OCI-LY7 (cell line): ENCODE results near the gene TMEM164.

Experiments
- EZH2phosphoT487 ChIP-seq: fragments of 200-600 bp; sonication (generic); IDR thresholded peaks from 2 replicates; pipeline ENCODE4 v1.6.1; 2018; ENCODE audit warnings: low read depth, borderline replicate concordance, mild to moderate bottlenecking, mixed run types, antibody characterized with exemption, low read length, moderate library complexity, mixed read lengths
- TF ChIP-seq, protein P1 (sequence below): fragments of 200-600 bp; sonication (generic); conservative IDR thresholded peaks from 2 replicates; pipeline ENCODE4 v1.5.1; 2014; ENCODE audit warnings: mild to moderate bottlenecking, antibody characterized with exemption, low read length, moderate library complexity, mixed read lengths

DNA sequence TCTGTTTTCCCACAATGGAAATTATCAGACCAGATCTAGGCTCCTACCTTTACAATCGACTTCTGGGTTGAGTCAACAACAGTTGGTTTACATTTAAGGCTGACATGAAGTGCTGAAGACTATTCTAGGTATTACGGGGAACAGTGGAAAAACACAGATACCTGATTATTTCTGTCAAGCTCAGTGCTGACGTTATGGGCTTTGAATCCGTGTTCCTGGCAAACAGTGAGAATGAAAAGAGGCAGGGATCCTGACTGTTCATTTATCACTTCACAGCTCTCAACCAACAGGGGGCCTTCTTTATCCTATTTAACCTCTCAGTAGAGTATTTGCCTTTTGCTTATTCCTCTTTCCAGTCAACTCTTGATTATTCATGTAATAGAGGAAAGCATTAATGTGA, 43.1 kb downstream of the TMEM164 start:
- TF ChIP-seq, protein P1, sequence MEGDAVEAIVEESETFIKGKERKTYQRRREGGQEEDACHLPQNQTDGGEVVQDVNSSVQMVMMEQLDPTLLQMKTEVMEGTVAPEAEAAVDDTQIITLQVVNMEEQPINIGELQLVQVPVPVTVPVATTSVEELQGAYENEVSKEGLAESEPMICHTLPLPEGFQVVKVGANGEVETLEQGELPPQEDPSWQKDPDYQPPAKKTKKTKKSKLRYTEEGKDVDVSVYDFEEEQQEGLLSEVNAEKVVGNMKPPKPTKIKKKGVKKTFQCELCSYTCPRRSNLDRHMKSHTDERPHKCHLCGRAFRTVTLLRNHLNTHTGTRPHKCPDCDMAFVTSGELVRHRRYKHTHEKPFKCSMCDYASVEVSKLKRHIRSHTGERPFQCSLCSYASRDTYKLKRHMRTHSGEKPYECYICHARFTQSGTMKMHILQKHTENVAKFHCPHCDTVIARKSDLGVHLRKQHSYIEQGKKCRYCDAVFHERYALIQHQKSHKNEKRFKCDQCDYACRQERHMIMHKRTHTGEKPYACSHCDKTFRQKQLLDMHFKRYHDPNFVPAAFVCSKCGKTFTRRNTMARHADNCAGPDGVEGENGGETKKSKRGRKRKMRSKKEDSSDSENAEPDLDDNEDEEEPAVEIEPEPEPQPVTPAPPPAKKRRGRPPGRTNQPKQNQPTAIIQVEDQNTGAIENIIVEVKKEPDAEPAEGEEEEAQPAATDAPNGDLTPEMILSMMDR = no peak
- no peak for TF ChIP-seq EZH2phosphoT487
